NCI-H1105 treated with DMSO at 0.1 percent for 48 hours (cell line): ENCODE data around the gene SYT6.
A peak's percentile ranks its signal among the peaks of the same experiment; 100 is the strongest.

Experiments used
- DNase-seq: peaks from one replicate; lab custom pipeline; 2025; lab: John Stamatoyannopoulos, UW

Gene SYT6

DNA sequence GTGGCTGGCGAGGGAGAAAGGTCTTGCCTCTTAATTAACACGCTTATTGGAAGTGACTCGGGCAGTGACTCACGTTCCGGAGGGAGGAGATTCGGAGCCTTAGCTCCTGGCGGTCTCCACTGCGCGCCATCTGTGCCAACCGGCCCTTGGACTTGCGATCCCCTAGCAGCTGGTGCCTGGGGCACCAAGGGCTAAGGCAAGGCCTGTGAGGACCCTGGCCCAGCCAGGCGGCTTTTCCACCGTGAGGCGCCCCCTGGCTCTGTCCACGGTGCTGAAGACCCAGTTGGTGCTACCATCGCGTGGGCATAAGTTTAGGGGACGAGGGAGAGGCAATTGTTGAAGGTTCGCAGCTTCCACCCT lies 1.3 kb upstream of the SYT6 start:
- no peak for DNase-seq

DNA sequence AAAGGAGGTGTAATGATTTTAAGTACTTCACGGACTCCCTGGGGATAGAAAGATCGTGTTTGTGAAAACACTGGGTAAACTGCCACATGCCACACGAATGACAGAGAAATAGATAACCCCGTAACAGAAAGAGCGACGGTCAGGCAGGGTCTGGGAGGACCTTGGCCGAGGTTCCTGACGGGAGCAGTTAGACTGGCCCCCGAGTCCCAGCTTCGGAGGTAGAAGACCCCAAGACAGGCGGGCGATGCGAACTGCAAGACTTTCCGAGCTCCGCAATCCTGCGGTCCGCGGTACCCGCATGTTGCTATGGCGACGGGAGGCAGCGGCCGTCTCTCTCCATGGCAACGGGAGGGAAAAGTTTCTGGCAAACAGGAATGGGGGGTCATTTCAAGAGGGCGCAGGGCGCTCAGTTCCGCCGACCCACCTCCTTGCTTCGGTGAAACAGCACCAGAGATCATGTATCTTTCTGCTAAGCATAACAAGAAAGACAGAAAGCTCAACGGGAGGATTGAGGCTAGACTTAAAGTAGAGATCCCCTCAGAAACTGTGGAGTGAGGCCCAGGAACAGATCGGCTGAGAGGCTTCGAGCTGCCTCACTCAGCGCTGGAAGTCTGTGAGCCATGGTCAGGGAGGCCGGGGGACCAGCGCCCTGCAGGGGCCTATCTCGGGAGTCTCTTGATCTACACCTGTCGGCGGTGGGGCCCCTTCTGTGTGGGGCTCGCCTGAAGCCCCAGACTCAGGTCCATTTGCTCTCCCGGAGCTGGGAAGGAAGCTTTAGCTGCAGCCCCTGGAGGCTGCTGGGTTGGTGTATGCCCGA lies 685 bp upstream of the SYT6 start:
- DNase-seq = peak; percentile 49

DNA sequence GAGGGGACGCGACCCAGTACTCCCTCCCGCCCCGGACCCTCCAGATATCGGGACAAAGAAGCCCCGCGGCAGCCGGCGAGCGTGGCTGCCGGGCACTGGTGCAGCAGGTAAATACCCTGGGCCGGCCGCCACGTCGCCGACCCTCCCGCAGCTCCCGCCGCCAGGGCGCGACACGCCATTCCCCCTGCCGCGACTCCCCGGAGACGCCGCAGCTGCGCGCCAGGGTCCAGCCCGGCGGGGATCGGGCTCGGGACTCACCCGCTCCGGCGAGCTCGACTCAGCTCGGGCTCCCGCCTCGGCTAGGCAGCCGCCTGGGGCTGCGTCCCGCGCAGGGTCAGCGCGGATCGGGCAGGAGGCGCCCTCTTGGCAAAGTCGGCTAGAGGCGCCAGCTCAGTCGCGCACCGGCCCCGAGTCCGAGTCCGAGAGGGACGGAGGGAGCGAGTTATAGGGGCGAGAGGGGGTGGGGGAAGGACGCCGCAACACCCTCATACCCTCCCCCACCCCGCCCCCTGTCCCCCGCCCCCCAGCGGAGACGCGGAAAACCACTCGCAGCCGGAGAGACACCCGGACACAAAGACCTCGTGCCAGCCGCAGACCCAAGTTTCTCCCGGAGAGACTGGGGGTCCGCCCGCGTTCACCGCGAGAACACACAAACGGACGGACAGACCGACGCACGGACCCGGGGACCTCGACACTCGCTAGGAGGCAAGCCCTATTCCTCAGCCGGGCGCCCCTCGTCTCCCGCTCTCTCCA lies 985 bp downstream of the SYT6 start:
- peak; percentile 20 for DNase-seq

DNA sequence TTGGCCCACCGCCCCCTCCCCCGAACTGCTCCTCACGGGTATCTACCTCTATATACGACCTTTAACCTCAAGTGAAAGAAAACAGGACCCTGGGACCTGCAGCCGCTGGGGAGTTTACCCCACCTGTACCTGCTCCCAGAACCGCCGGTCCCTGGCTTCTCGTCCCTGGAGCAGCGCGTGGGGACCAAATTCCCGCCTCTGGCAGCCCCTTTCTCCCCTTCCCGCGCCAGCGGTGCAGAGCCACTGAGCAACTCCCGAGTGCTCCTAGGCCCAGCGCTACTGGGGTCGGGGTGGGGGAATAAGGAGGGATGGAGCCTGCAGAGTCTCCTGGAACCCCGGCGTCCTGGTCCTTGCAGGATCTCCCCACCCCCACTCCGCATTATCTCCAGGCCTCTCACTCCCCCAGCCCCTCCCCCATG lies 1.6 kb downstream of the SYT6 start:
- DNase-seq = no peak

DNA sequence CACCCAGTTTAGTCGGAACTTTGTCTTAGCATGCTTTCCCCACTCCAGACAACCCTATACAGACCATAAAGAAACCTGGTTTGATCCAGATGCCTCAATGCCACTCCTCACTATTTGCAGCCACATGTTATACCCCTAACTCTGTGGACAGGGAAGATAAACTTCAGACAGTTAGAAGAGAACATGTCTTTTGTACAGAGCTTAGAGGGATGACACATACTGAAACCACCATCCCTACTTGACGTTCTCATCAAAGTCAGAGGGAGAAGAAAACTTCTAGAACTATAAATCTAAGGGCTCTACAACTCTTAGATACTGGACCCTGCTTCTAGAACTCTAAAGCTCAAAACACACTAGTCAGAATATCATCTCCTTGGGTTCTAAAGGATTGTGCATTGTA lies 3.7 kb downstream of the SYT6 start:
- DNase-seq = no peak

DNA sequence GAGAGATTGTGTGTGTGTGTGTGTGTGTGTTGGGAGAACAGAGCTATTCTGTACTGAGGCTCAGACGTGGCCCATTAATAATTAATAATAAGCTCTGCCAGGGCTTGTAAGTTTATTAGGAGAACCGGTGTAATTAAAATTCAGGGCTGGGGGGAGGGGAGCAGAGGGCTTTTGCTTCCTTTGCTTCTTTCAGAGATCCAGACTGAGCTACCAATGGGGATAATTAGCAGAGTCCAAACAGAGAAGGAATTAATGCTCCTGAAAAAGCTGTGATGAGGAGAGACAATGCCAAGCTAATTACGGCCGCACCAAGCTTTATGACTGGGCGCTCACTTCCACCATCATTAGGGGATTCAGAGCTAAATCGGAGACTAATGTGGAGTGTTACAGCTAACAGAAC lies 4.5 kb downstream of the SYT6 start:
- peak; percentile 56 for DNase-seq

DNA sequence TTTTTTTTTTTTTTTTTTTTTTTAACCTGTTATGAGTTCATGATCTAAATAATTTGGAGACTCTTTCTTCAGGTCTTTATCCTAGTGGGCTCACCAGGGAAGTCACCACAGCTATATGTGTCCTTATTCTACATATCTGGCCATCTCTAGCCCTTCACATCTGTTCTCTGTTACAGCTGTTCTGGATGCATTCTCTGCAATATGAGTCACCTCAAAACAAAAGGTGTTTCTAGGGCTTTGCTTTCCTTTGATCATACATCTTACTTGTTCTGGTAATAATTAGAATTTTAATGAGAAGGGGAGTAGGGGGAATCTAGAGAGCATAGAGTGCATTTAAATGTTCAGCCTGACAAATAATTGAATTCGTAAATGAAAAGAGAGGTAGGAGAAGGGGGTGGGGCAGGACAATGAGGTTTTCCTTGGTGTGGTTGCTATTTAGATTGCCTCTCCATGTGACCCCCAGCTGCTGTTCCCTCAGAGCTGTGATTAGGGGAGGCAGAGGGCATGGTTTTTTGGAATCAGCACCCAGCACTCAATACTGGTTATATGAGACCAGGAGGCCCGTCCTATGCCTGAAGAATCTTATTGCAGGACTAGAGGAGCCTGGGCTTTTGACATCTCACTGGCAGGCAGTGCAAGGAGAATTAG lies 8.0 kb downstream of the SYT6 start:
- no peak for DNase-seq

DNA sequence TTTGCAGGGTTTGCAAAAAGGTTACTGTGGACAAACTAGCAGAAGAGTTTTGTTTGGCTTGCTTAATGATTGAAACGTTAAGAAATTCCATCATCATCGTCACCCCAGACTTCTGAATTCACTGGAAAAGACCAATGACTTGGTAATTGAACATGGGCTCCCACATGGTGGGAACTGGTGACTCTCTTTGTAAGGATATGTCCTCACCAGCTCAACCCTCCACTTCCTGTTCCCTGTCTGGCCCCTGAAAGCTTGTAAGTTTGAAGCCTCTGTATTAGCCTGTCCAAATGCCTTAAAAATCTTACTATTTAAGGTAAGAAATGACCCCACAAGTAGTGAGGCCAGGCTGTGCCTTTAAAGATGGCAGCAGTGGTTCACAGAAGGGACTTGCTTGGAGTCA lies 9.7 kb downstream of the SYT6 start:
- no peak for DNase-seq

DNA sequence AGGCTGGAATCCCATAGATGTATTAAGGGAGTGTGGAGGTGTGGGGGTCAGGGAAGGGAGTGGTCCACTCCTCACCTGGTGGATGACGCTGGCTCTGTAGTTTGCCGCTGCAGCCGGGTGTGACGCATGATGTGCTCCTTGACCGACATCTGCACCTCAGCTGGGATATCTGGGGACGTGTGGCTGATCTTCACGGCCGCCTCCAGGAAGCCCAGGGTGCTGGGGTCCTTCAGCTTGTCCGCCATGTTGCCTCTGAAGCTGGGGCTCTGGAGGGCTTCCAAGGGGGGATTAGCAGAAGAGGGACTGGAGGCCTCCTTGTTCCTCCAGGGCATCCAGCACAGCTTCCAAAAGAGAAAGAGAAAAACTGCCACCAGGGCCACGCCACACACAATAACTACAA lies 14.1 kb downstream of the SYT6 start:
- no peak for DNase-seq

DNA sequence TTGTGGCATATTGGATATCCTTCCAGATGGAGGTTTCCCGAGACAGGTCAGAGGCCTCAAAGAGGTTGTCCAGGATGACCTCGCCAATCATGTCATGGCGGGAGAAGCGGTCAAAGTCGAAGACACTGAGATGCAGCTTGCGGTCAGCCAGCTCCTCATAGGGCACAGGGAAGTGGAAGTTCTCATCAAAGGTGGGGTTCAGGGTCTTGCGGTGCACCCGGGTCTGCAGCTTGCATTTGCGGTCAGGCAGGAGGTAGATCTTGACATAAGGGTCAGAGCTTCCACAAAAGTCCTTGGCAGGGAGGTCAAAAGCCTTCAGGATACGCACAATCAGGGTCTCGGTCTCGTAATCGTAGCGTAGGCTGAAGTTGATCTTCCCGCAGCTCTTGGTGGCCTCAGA lies 16.2 kb downstream of the SYT6 start:
- no peak for DNase-seq

DNA sequence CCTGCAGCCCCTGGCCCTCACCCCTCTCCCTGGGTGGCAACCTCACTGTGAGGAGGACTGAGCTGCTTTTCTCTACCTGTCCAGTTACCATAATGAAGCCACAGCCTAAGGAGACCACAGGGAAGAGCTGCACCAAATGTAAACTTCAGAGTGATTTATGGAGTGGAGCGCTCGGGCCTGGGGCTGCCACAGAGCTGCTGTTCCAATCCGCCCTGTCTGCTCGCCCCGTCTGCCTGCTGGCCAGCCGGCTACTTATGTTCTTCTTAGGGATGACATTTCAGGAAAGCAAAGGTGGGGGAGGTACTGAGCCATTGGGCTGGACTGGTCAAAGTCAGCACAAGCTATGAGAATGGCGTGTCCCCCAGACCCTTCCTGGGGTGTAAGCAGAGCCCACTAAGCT lies 17.9 kb downstream of the SYT6 start:
- no peak for DNase-seq

DNA sequence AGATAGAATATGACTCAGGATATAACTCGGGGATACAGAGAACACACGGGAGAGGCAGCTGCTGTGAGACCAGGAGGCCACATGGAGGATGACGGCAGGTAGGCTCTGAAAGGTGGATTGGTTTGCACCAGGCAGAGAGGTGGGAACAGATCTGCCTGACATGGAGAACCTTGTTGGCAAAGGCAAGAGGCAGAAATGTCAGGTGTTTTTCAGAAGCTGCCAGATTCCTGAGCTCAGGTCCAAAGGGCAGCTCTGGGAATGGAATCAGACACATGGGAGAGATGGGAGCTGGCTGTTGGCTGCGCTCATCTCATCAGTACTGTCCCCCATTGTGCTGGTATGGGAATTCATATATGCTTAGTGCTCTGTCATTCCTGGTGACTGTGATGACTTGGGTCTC lies 19.2 kb downstream of the SYT6 start:
- no peak for DNase-seq

DNA sequence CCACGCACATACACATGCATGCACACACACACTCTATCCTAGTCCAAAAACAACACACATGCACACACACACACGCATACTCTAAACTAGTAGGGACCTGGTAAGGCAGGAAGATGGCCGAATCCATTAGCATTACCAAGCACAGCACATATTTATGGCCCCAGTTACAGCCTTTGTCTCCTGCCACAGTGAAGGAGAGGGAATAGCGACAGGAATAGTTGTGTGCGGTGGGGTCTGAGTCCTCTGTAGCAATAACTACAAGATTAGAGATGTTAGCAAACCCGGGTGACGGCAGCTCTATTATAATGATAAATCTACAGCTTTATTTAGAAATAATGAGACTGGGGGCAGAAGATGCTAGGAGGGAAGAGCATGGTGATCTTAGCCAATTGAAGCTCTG lies 20.5 kb downstream of the SYT6 start:
- no peak for DNase-seq

DNA sequence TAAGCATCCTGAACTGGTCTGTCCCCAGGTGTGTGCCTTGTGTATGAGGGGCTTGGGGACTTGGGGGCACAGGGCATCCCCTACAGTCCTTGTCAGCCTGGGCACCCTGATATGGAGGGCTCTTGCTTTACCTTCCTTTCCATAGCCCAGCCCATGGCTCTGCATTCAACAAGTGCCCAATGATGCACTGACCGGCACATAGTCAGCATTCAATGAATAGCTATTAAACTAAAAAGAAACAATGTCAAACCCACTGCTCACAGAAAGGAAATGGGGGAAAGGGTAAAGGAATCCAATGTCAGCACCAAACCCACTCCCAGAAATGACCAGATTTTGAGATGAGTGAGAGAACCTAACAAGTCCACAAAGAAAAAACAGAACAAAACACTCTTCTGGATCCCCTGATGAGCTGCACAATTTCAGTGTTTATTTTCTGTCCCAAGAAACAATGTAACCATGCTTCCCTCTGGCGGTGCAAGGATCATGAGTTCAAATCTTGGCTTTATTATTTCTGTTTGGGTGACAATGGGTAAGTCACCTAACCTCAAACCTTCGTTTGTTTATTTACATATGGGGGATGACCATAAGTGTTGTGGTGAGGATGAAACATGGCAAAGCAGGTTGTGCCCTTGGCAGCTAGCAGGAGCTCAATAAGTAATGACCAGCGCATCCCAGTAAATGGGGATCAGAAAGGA lies 22.0 kb downstream of the SYT6 start:
- no peak for DNase-seq

DNA sequence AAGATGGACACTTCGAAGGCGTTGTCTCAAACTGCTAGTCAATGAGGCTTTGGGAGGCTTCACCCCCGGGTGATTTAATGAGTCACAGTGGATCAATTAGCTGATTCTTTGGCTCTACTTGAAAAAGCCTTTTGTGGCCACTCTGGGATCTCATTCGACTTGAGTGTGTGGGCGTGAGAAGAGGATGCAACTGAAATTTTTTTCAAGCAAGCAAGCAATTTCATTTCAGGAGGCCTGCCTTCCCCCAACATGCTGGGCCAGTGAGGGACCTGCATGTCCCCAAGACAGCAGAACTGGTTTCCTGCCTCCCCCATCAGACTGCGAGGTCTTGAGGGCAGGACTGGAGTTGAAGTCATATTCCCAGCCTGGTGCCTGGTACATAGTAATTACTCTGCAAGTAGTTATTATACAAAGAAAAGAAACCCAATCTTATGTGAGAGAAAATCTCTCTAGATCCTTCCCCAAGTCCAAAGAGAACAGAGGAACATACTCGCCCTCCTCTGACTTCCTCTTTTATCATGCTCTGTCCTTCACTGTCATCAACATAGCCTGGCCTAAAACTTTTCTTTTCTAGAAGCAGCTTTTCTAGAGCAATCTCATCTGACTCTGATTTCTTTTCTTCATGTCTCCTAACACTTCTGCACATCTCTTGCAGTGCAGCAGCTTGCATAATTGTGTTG lies 22.7 kb downstream of the SYT6 start:
- DNase-seq = no peak

DNA sequence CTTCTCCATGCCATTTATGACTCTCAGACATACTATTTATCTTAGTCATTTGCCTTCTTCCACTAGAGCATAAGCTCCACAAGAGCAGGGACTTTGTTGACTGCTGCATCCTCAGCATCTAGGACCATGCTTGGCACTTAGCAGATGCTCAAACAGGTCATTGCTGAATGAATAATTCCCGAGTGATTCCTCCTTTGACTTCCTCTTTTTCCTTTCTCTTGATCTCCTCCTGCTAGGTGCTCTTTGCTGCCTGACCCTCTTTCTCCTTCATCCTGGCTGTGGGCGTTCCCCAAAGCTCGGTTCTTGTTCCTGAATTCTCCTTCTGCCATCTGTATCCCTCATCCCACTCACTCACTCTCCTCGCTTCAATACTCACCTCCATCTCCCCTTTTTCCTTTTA lies 23.5 kb downstream of the SYT6 start:
- DNase-seq = no peak

DNA sequence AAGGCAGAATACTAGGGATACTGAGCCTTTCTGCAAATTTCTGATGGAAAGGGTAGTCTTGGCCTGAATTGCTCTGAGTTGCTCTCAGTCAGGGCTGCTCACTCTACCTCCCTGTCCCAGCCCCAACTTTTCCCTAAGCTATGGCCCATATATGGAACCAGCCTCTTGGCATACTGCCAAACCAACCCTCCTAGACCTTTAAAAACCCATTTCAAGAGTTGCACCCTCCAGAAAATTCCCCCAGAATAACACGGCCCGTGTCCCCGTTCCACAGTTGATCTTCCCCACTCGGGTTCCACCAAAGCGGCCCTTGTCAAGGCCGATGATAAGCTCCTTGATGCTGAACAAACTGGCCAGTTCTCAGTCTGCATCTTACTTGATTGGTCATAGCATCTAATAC lies 25.4 kb downstream of the SYT6 start:
- DNase-seq = no peak

DNA sequence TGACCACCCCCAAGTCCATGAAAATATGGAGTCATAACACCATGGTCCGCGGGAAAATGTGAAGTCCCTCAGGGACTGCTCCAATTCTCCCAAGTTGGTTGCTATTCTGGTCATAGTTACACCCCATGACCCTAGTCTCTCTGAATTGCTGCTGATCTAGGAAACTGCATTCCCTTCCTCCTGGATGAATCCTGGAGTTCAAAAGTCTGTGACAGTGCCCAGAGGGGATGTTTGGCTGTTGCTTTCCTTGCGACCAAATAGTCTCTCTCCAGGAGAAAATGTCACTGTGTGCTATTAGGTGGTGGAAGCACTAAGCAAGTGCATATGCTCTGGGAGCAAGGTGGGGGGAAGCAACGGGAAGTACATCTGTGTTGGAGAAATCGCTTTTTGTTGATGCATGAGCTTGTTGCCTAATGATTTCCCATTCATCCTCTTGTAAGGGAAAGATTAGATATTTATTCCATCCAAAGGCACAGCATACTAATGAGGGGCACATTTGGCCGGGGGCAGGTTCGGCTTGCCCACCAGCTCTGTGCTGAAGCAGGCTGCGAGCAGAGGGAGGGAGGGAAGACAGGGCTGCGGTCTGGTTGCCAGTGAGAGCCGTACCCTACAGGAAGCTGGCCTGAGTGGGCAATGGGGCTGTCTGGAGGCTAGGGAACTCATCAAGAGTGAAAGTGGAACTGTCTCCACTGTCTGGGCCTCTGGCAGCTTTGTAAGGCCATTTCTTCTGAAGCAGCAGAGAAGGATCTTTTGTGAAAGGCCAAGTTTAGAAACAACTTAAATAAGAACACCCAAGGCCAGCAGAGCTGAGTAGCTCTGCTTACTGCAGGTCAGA lies 27.2 kb downstream of the SYT6 start:
- no peak for DNase-seq

DNA sequence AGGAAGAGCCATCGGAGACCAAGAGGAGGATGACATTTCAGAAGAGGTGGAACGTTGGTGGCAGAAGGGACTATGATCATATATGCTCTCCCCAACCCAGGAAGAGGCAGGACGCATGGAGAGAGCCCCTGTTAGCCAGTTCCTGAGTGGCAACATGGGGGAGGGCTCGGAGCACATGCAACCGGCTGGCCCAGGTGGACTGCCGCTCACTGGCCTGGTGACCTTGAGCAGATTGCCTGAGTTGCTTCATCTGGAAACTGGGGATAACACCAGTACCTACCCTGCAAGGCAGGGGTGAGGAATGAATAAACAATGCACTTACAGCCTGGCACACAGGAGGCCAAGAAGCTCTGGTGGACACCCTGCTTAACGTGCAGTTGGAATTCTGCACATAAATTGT lies 29.0 kb downstream of the SYT6 start:
- DNase-seq = no peak

DNA sequence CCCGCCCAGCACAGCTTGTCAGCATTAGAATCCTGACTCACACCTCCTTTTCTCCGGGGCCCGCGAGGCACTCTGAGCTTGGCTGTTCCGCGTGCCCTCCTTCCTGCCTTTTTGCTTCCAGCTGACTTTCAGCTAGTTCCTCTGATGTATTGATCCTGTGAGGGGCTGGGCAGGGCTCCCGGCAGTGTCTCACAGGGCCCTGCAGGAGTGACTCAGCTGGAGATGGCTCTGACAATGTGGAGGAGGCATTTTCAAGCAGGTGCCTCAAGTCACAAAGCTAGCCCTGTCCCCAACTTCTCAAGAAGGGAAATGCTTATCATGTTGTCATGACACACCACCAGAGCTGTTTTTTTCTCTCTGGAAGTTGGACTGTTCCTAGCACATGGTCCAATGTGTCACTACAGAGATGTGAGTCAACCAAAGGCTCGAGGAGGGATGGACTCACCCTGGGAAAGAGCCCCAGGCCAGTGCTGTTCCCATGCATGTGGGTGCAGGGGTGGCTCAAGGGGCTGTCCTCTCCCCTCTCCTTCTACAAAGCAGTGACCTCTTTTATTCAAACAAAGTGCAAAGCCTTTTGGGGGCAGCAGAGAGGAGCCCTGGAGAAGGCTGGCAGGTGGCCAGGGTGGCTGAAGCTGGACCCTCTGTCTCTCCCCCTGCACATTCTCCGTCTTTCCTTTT lies 30.6 kb downstream of the SYT6 start:
- DNase-seq = no peak
